GM12878 (cell line): Measurements from ENCODE around the gene ENOX1. TPM values are rescaled to one million over a fixed set of nuclear protein-coding genes. Genes with fewer than 3 reads are reported as not detected.

Experiments used
- ATAC-seq: fragments of 200-7000 bp; cut with Tn5 transposase; 3 replicates; pipeline ENCODE4 v1.9.1; 2020; ENCODE audit warnings: mild to moderate bottlenecking, moderate library complexity
- BruUV-seq: library from RNA; stranded (reverse); fragments of 400-500 nt; replicated peaks from 2 replicates; lab custom pipeline; 2021; lab: Mats Ljungman, UMichigan
- CTCF ChIA-PET: fragments of 300-600 bp; sonication (Branson Sonifier 250); formaldehyde crosslinking; extraction: SDS; loops from one replicate; lab custom pipeline; 2021; ENCODE audit warnings: inconsistent platforms; lab: Yijun Ruan, JAX
- POLR2A ChIA-PET: fragments of 350-600 bp; formaldehyde crosslinking; extraction: SDS; loops from one replicate; lab custom pipeline; 2021; ENCODE audit warnings: inconsistent platforms; lab: Charles Lee
- RAD21 ChIA-PET: fragments of 300-600 bp; sonication (Branson Sonifier 250); formaldehyde crosslinking; loops from one replicate; lab custom pipeline; 2023; ENCODE audit warnings: antibody characterized with exemption; ENCODE audit not compliant: unreplicated experiment; lab: Charles Lee
- SMC1A ChIA-PET: fragments of 300-600 bp; sonication (Branson Sonifier 250); formaldehyde crosslinking; loops from one replicate; lab custom pipeline; 2023; ENCODE audit not compliant: unreplicated experiment, uncharacterized antibody; lab: Charles Lee
- DNase-seq: peaks from one replicate; pipeline ENCODE4 v3.0.0-alpha.2; 2011; ENCODE audit warnings: low read depth, low spot score
- FAIRE-seq: peaks from 3 replicates; lab custom pipeline; 2011; peaks lifted over from hg19 to GRCh38; lab: Jason Lieb, UNC
- H2AFZ ChIP-seq: 2 replicates; pipeline ENCODE4 v1.6.0; 2011; ENCODE audit warnings: low read depth, low read length, control low read depth; ENCODE audit not compliant: control insufficient read depth
- H3K27ac ChIP-seq: 2 replicates; pipeline ENCODE4 v1.5.1; 2011; ENCODE audit warnings: control low read depth; ENCODE audit not compliant: control insufficient read depth, insufficient read depth
- H3K27me3 ChIP-seq, 2 experiments: replicated peaks in 1 of 2; 2 replicates each; pipeline versions ENCODE4 v1.6.0 to v1.6.1; 2011; ENCODE audit warnings: low read length in 1 of 2; ENCODE audit not compliant: control insufficient read depth in 2 of 2, insufficient read depth in 2 of 2
- H3K36me3 ChIP-seq, 2 experiments: 2 replicates each; pipeline ENCODE4 v1.5.1; 2011; ENCODE audit warnings: low read length in 1 of 2; ENCODE audit not compliant: control insufficient read depth in 2 of 2, insufficient read depth in 2 of 2
- H3K4me1 ChIP-seq: 2 replicates; pipeline ENCODE4 v1.6.1; 2011; ENCODE audit warnings: mild to moderate bottlenecking, low read length, moderate library complexity, mixed read lengths; ENCODE audit not compliant: control insufficient read depth, insufficient read depth
- H3K4me2 ChIP-seq: 2 replicates; pipeline ENCODE4 v1.6.0; 2011; ENCODE audit warnings: control low read depth; ENCODE audit not compliant: control insufficient read depth, insufficient read depth
- H3K4me3 ChIP-seq: fragments of 200-600 bp; sonication (generic); 2 replicates; pipeline ENCODE4 v1.5.1; 2016
- H3K79me2 ChIP-seq: 2 replicates; pipeline ENCODE4 v1.6.0; 2011; ENCODE audit warnings: low read length; ENCODE audit not compliant: control insufficient read depth, insufficient read depth
- H3K9ac ChIP-seq: 2 replicates; pipeline ENCODE4 v1.8.0; 2011; ENCODE audit warnings: low read length, control low read depth, mixed read lengths; ENCODE audit not compliant: control insufficient read depth, insufficient read depth
- H3K9me3 ChIP-seq: replicated peaks from 3 replicates; pipeline ENCODE4 v1.5.1; 2011; ENCODE audit warnings: mild to moderate bottlenecking, low read length; ENCODE audit not compliant: control insufficient read depth, insufficient read depth
- H4K20me1 ChIP-seq: 2 replicates; pipeline ENCODE4 v1.6.0; 2011; ENCODE audit not compliant: control insufficient read depth, insufficient read depth
- ATF7 ChIP-seq: fragments of 450-650 bp; IDR thresholded peaks from 2 replicates; pipeline ENCODE4 v1.6.1; 2016; ENCODE audit warnings: low read depth, mild to moderate bottlenecking
- DPF2 ChIP-seq: fragments of 450-650 bp; IDR thresholded peaks from 2 replicates; pipeline ENCODE4 v1.6.1; 2017; ENCODE audit warnings: mild to moderate bottlenecking
- EZH2 ChIP-seq: IDR thresholded peaks from 2 replicates; pipeline ENCODE4 v1.6.1; 2012; ENCODE audit warnings: low read depth, mild to moderate bottlenecking, control low read depth, inconsistent platforms, low read length, borderline replicate concordance; ENCODE audit not compliant: control insufficient read depth
- GABPA ChIP-seq: IDR thresholded peaks from 2 replicates; pipeline ENCODE4 v1.6.1; 2014; ENCODE audit warnings: antibody characterized with exemption, low read depth, mild to moderate bottlenecking, inconsistent platforms
- KDM1A ChIP-seq: fragments of 200-600 bp; sonication (generic); IDR thresholded peaks from 2 replicates; pipeline ENCODE4 v1.6.1; 2016; ENCODE audit warnings: borderline replicate concordance
- KLF5 ChIP-seq: fragments of 450-650 bp; IDR thresholded peaks from 2 replicates; pipeline ENCODE4 v1.6.1; 2014; ENCODE audit warnings: mild to moderate bottlenecking; ENCODE audit not compliant: partially characterized antibody
- LARP7 ChIP-seq: fragments of 450-650 bp; IDR thresholded peaks from 2 replicates; pipeline ENCODE4 v1.6.1; 2017; ENCODE audit warnings: mild to moderate bottlenecking
- RFX5 ChIP-seq: IDR thresholded peaks from 2 replicates; pipeline ENCODE4 v1.6.1; 2011; ENCODE audit warnings: low read depth, low read length, improper control_type of control experiment
- SUZ12 ChIP-seq: fragments of 200-600 bp; sonication (generic); IDR thresholded peaks from one replicate; pipeline ENCODE4 v1.6.1; 2018; ENCODE audit warnings: antibody characterized with exemption, mild to moderate bottlenecking; ENCODE audit not compliant: unreplicated experiment
- WGBS: methylation state at CpG from one replicate; pipeline ENCODE4 v1.1.6; 2016; ENCODE audit warnings: low lambda C conversion rate; ENCODE audit not compliant: insufficient replicate concordance, insufficient coverage; ENCODE audit errors: missing lambda C conversion rate; 5-methylcytosine and 5-hydroxymethylcytosine counted together
- in situ Hi-C: fragments of 300-500 bp; cut with MboI; formaldehyde crosslinking; loops from 9 replicates; pipeline ENCODE4 v1.14.3; 2018; ENCODE audit warnings: mixed read lengths
- intact Hi-C: fragments of 100-400 bp; cut with micrococcal nuclease; formaldehyde crosslinking; loops from one replicate; pipeline ENCODE4 v1.14.2; 2022; ENCODE audit not compliant: unreplicated experiment
- polyA plus RNA-seq, 11 experiments: library from polyadenylated mRNA; depleted of rRNA in 4 of 11; unstranded in 6 of 11; stranded (reverse) in 5 of 11; fragments of >200 nt; fragmentation: Nextera tagmentation in 4 of 11; fragmentation: Illumina TruSeq in 1 of 11; extraction: Ambion mirVana in 4 of 11; extraction: Trizol in 1 of 11; gene quantifications; 1 replicate in 1 of 11; 2 replicates in 10 of 11; pipeline versions ENCODE4 v1.2.1 to v1.2.3, GENCODE V29; 2011 to 2016; ENCODE audit warnings: inconsistent platforms in 2 of 11, missing spikeins in 2 of 11, low read depth in 1 of 11
- total RNA-seq, 4 experiments: library from RNA; depleted of rRNA in 3 of 4; stranded (reverse); fragments of >200 nt in 3 of 4; fragmentation: Illumina TruSeq in 1 of 4; extraction: Trizol in 1 of 4; gene quantifications; 2 replicates each; pipeline versions ENCODE4 v1.2.1 to v1.2.3, GENCODE V29; 2013 to 2021

The ENOX1 gene
- total and polyA plus RNA-seq, 10 of the 15 experiments (the other 5 are each of a cell fraction or from before 2014, with no cell fraction given) = 0.11 to 0.26 (median 0.15) TPM

GRCh38 chr13:43431290-43431716 is 355.5 kb downstream of the ENOX1 start:
- Histone ChIP-seq H4K20me1 (no peaks in the 10 kb centered on the region), H3K4me1 (no peaks in the 10 kb centered on the region), H3K4me3 (no peak overlapping the region), H3K27me3 (no peaks in the 10 kb centered on the region), H2AFZ (no peak overlapping the region), H3K27ac (no peak overlapping the region), H3K9me3 (no peaks in the 10 kb centered on the region), H3K4me2 (no peak overlapping the region), H3K79me2 (no peaks in the 10 kb centered on the region), H3K36me3 (no peaks in the 10 kb centered on the region), H3K9ac (no peak overlapping the region)
- ChIA-PET POLR2A (no interaction called here), CTCF (interaction anchor here (0.6 to 1.5 kb wide), 2 partner anchors 10 to 425 kb away, joined by 3 to 4 read pairs; no protein-coding TSS in a partner anchor), RAD21 (no interaction called here), SMC1A (interaction anchor here (0.8 to 1.6 kb wide), 2 partner anchors 10 to 12 kb away, joined by 3 read pairs; no protein-coding TSS in a partner anchor)
- no TSS peak for BruUV-seq
- in situ Hi-C loops = no loop called here
- FAIRE-seq (no peak), DNase-seq (no peak), ATAC-seq (no peak)
- TF ChIP-seq ATF7 = no peak
- TF ChIP-seq GABPA = no peak
- TF ChIP-seq SUZ12 = no peak
- no peak for TF ChIP-seq KLF5
- no peak for TF ChIP-seq EZH2
- TF ChIP-seq DPF2 = no peak
- no peak for TF ChIP-seq RFX5
- no peak for TF ChIP-seq KDM1A
- no peak for TF ChIP-seq LARP7
- intact Hi-C loops = no loop called here
- 68% methylated on average over 4 of the region's 4 CpGs for WGBS
